ENCODE data around the gene DRG1.

DNA sequence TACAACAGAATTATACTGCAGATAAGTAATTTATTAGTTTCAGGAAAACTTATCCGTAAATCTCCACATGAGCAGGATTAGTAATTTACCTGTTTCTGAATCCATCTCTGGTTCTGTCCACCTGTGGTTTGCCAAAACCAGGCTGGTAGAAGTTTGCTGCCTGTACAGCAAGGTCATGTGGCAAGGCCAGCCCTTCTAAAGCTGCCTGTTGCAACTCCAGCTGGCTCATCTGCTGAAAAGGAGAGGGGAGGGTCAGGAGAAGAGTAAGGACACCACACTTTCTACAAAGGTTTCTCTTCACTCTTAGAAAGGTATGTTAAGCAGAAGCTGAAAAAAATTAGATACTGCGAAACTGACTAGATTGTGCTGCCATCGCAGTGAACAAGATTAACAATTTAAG, 47.9 kb downstream of the DRG1 start:
- TF ChIP-seq POLR2A (IDR thresholded peaks at IDR 0.05; ENCODE audit: low read depth, low read length) (no peak), EZH2 (IDR thresholded peaks at IDR 0.05; ENCODE audit: borderline replicate concordance, low read depth, low read length, severe bottlenecking) (no peak), JUN (IDR thresholded peaks at IDR 0.05; ENCODE audit: borderline replicate concordance, insufficient read depth, insufficient read length, low read depth) (no peak), POLR2AphosphoS5 (IDR thresholded peaks at IDR 0.05; ENCODE audit: insufficient read depth, low read depth, low read length) (no peak)
- TF ChIP-seq, protein P1, sequence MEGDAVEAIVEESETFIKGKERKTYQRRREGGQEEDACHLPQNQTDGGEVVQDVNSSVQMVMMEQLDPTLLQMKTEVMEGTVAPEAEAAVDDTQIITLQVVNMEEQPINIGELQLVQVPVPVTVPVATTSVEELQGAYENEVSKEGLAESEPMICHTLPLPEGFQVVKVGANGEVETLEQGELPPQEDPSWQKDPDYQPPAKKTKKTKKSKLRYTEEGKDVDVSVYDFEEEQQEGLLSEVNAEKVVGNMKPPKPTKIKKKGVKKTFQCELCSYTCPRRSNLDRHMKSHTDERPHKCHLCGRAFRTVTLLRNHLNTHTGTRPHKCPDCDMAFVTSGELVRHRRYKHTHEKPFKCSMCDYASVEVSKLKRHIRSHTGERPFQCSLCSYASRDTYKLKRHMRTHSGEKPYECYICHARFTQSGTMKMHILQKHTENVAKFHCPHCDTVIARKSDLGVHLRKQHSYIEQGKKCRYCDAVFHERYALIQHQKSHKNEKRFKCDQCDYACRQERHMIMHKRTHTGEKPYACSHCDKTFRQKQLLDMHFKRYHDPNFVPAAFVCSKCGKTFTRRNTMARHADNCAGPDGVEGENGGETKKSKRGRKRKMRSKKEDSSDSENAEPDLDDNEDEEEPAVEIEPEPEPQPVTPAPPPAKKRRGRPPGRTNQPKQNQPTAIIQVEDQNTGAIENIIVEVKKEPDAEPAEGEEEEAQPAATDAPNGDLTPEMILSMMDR (IDR thresholded peaks at IDR 0.05; ENCODE audit: extremely low read depth in 1 of 2, insufficient read depth in 1 of 2, low read depth in 1 of 2, low read length in 2 of 2), result no peak
- TF ChIP-seq, protein P2, sequence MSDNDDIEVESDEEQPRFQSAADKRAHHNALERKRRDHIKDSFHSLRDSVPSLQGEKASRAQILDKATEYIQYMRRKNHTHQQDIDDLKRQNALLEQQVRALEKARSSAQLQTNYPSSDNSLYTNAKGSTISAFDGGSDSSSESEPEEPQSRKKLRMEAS (IDR thresholded peaks at IDR 0.05; ENCODE audit: insufficient read depth, insufficient read length), result no peak

All from endothelial cell of umbilical vein (primary cell).